A549 (cell line): Measurements from ENCODE around the gene SNX10.

ENCODE experiments used
- CEBPB ChIP-seq, 2 experiments: fragments of >200 bp in 1 of 2; sonication (Bioruptor Twin) in 1 of 2; formaldehyde crosslinking in 1 of 2; IDR thresholded peaks; 2 replicates each; pipeline ENCODE4 v1.6.1; 2012 to 2016
- CHD2 ChIP-seq: fragments of 150-350 bp; IDR thresholded peaks from 2 replicates; pipeline ENCODE4 v1.6.1; 2014; ENCODE audit warnings: low read length; ENCODE audit not compliant: partially characterized antibody
- EP300 ChIP-seq, 2 experiments: fragments of >200 bp; sonication (Bioruptor Twin); formaldehyde crosslinking; IDR thresholded peaks; 2 replicates in 1 of 2; 3 replicates in 1 of 2; pipeline ENCODE4 v1.6.1; 2016 to 2017
- HDAC2 ChIP-seq: fragments of 200-600 bp; sonication (generic); IDR thresholded peaks from 2 replicates; pipeline ENCODE4 v1.6.1; 2016
- HOXB13 ChIP-seq: fragments of 250-450 bp; sonication (Bioruptor Pico); IDR thresholded peaks from 2 replicates; pipeline ENCODE4 v1.5.0; 2020; ENCODE audit warnings: low read depth, mild to moderate bottlenecking, moderate library complexity
- KDM1A ChIP-seq: fragments of 200-600 bp; sonication (generic); IDR thresholded peaks from 2 replicates; pipeline ENCODE4 v1.6.1; 2016; ENCODE audit warnings: low read depth, mild to moderate bottlenecking
- POLR2A ChIP-seq: IDR thresholded peaks from 2 replicates; pipeline ENCODE4 v1.6.1; 2012; ENCODE audit warnings: mild to moderate bottlenecking, low read length
- RARB ChIP-seq: fragments of 250-450 bp; sonication (Bioruptor Pico); IDR thresholded peaks from 2 replicates; pipeline ENCODE4 v1.8.0; 2021; ENCODE audit warnings: mild to moderate bottlenecking, moderate library complexity
- SMC3 ChIP-seq: fragments of >200 bp; sonication (Bioruptor Twin); formaldehyde crosslinking; IDR thresholded peaks from 3 replicates; pipeline ENCODE4 v1.6.1; 2018; ENCODE audit warnings: inconsistent platforms
- TF ChIP-seq, protein P1 (sequence below): fragments of >200 bp; sonication (Bioruptor Twin); formaldehyde crosslinking; IDR thresholded peaks from 3 replicates; pipeline ENCODE4 v1.5.1; 2016
- TF ChIP-seq, protein P2 (sequence below): fragments of 200-600 bp; sonication (generic); IDR thresholded peaks from 2 replicates; pipeline ENCODE4 v1.6.1; 2016; ENCODE audit warnings: antibody characterized with exemption, mild to moderate bottlenecking, moderate library complexity
- TF ChIP-seq, protein P3 (sequence below): IDR thresholded peaks from 2 replicates; pipeline ENCODE4 v1.6.1; 2012

DNA sequence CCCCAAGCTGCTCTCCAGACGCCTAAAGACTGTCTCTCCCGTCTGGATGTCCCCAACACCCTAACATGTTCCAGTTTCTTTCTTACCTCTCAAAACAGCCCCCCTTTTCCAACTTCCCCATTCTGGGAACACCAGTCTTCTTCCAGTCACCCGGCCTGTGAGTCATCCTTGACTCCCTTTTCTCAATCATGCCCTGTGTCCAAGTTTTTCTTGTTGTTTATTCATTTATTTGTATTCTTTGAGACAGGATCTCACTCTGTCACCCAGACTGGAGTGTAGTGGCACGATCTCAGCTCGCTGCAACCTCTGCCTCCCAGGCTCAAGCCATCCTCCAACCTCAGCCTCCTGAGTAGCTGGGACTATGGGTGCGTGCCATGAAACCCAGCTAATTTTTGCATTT is 15.6 kb downstream of the SNX10 start:
- TF ChIP-seq HDAC2 = no peak
- no peak for TF ChIP-seq CHD2
- TF ChIP-seq HOXB13 (CRISPR knock-in tag) = no peak
- TF ChIP-seq POLR2A = no peak
- no peak for TF ChIP-seq KDM1A
- no peak for TF ChIP-seq EP300 (IDR thresholded peaks at IDR 0.05)
- TF ChIP-seq, protein P1, sequence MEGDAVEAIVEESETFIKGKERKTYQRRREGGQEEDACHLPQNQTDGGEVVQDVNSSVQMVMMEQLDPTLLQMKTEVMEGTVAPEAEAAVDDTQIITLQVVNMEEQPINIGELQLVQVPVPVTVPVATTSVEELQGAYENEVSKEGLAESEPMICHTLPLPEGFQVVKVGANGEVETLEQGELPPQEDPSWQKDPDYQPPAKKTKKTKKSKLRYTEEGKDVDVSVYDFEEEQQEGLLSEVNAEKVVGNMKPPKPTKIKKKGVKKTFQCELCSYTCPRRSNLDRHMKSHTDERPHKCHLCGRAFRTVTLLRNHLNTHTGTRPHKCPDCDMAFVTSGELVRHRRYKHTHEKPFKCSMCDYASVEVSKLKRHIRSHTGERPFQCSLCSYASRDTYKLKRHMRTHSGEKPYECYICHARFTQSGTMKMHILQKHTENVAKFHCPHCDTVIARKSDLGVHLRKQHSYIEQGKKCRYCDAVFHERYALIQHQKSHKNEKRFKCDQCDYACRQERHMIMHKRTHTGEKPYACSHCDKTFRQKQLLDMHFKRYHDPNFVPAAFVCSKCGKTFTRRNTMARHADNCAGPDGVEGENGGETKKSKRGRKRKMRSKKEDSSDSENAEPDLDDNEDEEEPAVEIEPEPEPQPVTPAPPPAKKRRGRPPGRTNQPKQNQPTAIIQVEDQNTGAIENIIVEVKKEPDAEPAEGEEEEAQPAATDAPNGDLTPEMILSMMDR = no peak
- no peak for TF ChIP-seq CEBPB (IDR thresholded peaks at IDR 0.05)
- no peak for TF ChIP-seq SMC3
- TF ChIP-seq RARB (CRISPR knock-in tag) = no peak
- TF ChIP-seq, protein P2, sequence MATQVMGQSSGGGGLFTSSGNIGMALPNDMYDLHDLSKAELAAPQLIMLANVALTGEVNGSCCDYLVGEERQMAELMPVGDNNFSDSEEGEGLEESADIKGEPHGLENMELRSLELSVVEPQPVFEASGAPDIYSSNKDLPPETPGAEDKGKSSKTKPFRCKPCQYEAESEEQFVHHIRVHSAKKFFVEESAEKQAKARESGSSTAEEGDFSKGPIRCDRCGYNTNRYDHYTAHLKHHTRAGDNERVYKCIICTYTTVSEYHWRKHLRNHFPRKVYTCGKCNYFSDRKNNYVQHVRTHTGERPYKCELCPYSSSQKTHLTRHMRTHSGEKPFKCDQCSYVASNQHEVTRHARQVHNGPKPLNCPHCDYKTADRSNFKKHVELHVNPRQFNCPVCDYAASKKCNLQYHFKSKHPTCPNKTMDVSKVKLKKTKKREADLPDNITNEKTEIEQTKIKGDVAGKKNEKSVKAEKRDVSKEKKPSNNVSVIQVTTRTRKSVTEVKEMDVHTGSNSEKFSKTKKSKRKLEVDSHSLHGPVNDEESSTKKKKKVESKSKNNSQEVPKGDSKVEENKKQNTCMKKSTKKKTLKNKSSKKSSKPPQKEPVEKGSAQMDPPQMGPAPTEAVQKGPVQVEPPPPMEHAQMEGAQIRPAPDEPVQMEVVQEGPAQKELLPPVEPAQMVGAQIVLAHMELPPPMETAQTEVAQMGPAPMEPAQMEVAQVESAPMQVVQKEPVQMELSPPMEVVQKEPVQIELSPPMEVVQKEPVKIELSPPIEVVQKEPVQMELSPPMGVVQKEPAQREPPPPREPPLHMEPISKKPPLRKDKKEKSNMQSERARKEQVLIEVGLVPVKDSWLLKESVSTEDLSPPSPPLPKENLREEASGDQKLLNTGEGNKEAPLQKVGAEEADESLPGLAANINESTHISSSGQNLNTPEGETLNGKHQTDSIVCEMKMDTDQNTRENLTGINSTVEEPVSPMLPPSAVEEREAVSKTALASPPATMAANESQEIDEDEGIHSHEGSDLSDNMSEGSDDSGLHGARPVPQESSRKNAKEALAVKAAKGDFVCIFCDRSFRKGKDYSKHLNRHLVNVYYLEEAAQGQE = no peak
- TF ChIP-seq, protein P3, sequence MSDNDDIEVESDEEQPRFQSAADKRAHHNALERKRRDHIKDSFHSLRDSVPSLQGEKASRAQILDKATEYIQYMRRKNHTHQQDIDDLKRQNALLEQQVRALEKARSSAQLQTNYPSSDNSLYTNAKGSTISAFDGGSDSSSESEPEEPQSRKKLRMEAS = no peak
